ENCODE data around the gene CCDC158. TPM values are rescaled to one million over a fixed set of nuclear protein-coding genes. Genes with fewer than 3 reads are reported as not detected.
A peak's percentile ranks its signal among the peaks of the same experiment; 100 is the strongest.
"Not testable (repeated sequence)": the region's sequence is repeated elsewhere in the genome, so short reads cannot be mapped to it uniquely, and the experiment has no call there.

The CCDC158 gene
- total and polyA plus RNA-seq, 11 donors, result 0.01 to 0.75 (median 0.23) TPM; not detected in 2

DNA sequence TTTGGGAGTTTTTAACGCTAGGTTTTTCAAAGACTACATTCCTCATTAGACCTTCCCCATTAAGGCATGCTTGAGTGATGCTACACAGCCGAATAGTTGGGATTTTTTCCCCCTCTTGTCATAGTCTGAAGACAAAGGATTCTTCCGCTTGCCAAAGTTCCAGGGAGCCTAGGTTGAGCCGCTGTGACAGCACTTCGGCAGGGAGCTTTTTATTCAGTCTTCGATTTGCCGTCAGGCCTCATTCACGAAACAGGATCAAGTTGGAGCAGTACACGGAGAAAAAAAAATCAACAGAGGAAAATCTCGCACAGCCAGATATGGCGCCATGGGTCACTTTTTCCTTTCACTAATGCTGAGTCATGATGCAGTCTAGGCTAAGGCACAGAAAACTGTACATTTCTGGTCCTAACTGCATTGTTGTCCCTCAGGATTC lies 38.4 kb upstream of the CCDC158 start:
- intact Hi-C loops (cut with DNase I), result no loop called here
- WGBS, 4 donors, result 22 to 37% (median 25%) methylated on average over 11 of the region's 11 CpGs
- peaks cover 0 to 15% (median 7%) of the 10 kb centered on the region in 12 donors for H3K9me3 ChIP-seq
- H3K27me3 ChIP-seq, result no peaks in the 10 kb centered on the region
- DNase-seq, result no peak
- H3K4me3 ChIP-seq, result peak overlapping the region in 3 of 12 donors; percentile 28 to 29 (median 28)
- H3K36me3 ChIP-seq, result no peaks in the 10 kb centered on the region
- peak overlapping the region in 9 of 12 donors; percentile 6 to 79 (median 67) for H3K27ac ChIP-seq
- ATAC-seq, result peak; percentile 63 to 83 (median 72)
- TF ChIP-seq POLR2A (IDR thresholded peaks at IDR 0.05), result no peak
- TF ChIP-seq, protein P1, sequence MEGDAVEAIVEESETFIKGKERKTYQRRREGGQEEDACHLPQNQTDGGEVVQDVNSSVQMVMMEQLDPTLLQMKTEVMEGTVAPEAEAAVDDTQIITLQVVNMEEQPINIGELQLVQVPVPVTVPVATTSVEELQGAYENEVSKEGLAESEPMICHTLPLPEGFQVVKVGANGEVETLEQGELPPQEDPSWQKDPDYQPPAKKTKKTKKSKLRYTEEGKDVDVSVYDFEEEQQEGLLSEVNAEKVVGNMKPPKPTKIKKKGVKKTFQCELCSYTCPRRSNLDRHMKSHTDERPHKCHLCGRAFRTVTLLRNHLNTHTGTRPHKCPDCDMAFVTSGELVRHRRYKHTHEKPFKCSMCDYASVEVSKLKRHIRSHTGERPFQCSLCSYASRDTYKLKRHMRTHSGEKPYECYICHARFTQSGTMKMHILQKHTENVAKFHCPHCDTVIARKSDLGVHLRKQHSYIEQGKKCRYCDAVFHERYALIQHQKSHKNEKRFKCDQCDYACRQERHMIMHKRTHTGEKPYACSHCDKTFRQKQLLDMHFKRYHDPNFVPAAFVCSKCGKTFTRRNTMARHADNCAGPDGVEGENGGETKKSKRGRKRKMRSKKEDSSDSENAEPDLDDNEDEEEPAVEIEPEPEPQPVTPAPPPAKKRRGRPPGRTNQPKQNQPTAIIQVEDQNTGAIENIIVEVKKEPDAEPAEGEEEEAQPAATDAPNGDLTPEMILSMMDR (IDR thresholded peaks at IDR 0.05), result peak in 1 of 12 donors; percentile 4
- H3K4me1 ChIP-seq, result peaks cover 0 to 13% (median 1%) of the 10 kb centered on the region in 12 donors

DNA sequence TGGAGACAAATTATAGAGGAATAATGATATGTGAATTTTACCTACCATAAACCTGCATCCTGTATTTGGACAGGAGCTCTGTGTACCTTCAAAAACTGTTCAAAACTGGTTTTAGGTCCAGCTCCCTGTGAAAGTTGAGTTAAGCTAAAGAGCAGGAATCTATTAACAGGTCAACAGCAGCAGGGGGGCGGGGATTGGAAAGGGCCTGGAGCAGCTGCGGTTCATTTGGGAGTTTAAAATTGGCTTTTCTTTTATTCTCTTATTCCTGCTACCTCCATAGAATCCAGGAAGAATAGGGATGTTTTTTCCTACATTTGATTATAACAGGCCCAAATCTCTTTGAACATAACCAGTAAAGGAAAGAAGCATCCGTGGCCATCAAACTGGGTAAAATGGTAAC lies 37.9 kb upstream of the CCDC158 start:
- 41 to 54% (median 46%) methylated on average over 3 of the region's 3 CpGs for WGBS, 4 donors
- DNase-seq, result peak in 1 of 5 donors; percentile 27

GRCh38 chr4:76458297-76458696 lies 37.4 kb upstream of the CCDC158 start:
- Histone ChIP-seq H3K4me3 (no peak overlapping the region), H3K4me1 (peaks cover 0 to 13% (median 1%) of the 10 kb centered on the region in 12 donors), H3K9me3 (peaks cover 0 to 7% (median 2%) of the 10 kb centered on the region in 12 donors), H3K36me3 (no peaks in the 10 kb centered on the region), H3K27me3 (no peaks in the 10 kb centered on the region), H3K27ac (peak overlapping the region in 1 of 12 donors; percentile 75)
- no peak for DNase-seq
- 88 to 93% (median 89%) methylated on average over 2 of the region's 2 CpGs for WGBS, 4 donors
- intact Hi-C loops (cut with DNase I), result no loop called here
- ATAC-seq, result no peak
- no peak for TF ChIP-seq POLR2A (IDR thresholded peaks at IDR 0.05)
- TF ChIP-seq, protein P1 (IDR thresholded peaks at IDR 0.05), result no peak

More for the DNA sequence above, 37.9 kb upstream of the CCDC158 start:
- intact Hi-C loops (cut with DNase I), result no loop called here
- peaks cover 0 to 12% (median 6%) of the 10 kb centered on the region in 12 donors for H3K9me3 ChIP-seq
- peak in 2 of 4 donors; percentile 45 to 56 for ATAC-seq
- H3K36me3 ChIP-seq, result no peaks in the 10 kb centered on the region
- H3K27ac ChIP-seq, result peak overlapping the region in 8 of 12 donors; percentile 6 to 79 (median 68)
- TF ChIP-seq POLR2A (IDR thresholded peaks at IDR 0.05), result no peak
- TF ChIP-seq, protein P1 (IDR thresholded peaks at IDR 0.05), result no peak
- H3K27me3 ChIP-seq, result no peaks in the 10 kb centered on the region
- H3K4me3 ChIP-seq, result peak overlapping the region in 1 of 12 donors; percentile 28
- H3K4me1 ChIP-seq, result peaks cover 0 to 13% (median 1%) of the 10 kb centered on the region in 12 donors

GRCh38 chr4:76457885-76458284 lies 36.9 kb upstream of the CCDC158 start:
- TF ChIP-seq POLR2A (IDR thresholded peaks at IDR 0.05), result no peak
- TF ChIP-seq, protein P1 (IDR thresholded peaks at IDR 0.05), result no peak
- Histone ChIP-seq H3K36me3 (no peaks in the 10 kb centered on the region), H3K27me3 (no peaks in the 10 kb centered on the region), H3K4me1 (peaks cover 0 to 13% (median 1%) of the 10 kb centered on the region in 12 donors), H3K27ac (no peak overlapping the region), H3K9me3 (peaks cover 0 to 4% (median 0%) of the 10 kb centered on the region in 12 donors), H3K4me3 (no peak overlapping the region)
- no peak for DNase-seq
- intact Hi-C loops (cut with DNase I), result no loop called here
- WGBS, 4 donors, result 83 to 95% (median 91%) methylated on average over 7 of the region's 7 CpGs
- no peak for ATAC-seq

DNA sequence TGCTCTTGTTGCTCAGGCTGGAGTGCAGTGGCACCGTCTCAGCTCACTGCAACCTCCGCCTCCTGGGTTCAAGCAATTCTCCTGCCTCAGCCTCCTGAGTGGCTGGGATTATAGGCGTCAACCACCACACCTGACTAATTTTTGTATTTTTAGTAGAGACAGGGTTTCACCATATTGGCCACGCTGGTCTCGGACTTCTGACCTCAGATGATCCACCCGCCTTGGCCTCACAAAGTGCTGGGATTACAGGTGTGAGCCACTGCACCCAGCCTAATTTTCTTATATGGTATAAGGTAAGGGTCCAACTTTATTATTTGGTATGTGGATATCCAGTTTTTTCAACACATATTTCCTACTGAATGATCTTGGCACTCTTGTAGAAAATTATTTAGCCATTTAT lies 33.1 kb upstream of the CCDC158 start:
- H3K4me1 ChIP-seq; H3K27me3 ChIP-seq; H3K9me3 ChIP-seq; DNase-seq; H3K4me3 ChIP-seq; H3K36me3 ChIP-seq; H3K27ac ChIP-seq; intact Hi-C loops (cut with DNase I); ATAC-seq: not testable (repeated sequence)
- WGBS, 4 donors, result 90 to 97% (median 93%) methylated on average over 6 of the region's 6 CpGs

Data from heart left ventricle (tissue), 16 donors.